Erythroblast (primary cell): ENCODE measurements around the gene FRMD5.

Source experiments
- GATA1 ChIP-seq: IDR thresholded peaks from 2 replicates; pipeline ENCODE4 v1.6.1; 2011; ENCODE audit warnings: low read depth, mild to moderate bottlenecking, control low read depth, low read length, moderate library complexity
- POLR2A ChIP-seq: IDR thresholded peaks from 2 replicates; pipeline ENCODE4 v1.6.1; 2011; ENCODE audit warnings: mild to moderate bottlenecking, low read length

DNA sequence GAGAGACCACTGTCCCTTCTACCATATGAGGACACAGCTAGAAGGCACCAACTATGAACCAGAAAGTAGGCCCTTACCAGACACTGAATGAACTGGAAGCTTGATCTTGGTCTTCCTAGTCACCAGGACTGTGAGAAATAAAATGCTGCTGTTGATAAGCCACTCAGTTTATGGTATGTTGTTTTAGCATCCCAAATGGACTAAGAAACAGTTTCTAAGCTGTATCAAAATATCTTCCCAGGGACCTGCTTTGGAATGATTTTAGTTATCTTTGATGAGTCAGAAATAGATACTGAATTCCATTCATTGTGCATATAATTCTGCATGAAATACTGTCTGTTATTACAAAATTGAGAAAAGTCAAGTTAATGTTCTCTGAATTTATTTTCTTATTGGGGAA lies 349.6 kb downstream of the FRMD5 start:
- no peak for TF ChIP-seq POLR2A
- TF ChIP-seq GATA1: no peak
